ENCODE data around the gene TMCC1. TPM values are rescaled to one million over a fixed set of nuclear protein-coding genes. Genes with fewer than 3 reads are reported as not detected.
"Not testable (repeated sequence)": the region's sequence is repeated elsewhere in the genome, so short reads cannot be mapped to it uniquely, and the experiment has no call there.

TMCC1 gene
- polyA plus RNA-seq, 1 experiment, result 14.4 TPM

GRCh38 chr3:129913618-129914017 is 20.1 kb upstream of the TMCC1 start:
- no peak overlapping the region for H3K4me3 ChIP-seq (ENCODE audit: low read depth, low read length)
- POLR2A ChIA-PET, result no interaction called here

GRCh38 chr3:129911261-129911861 is 17.9 kb upstream of the TMCC1 start:
- POLR2A ChIA-PET, result no interaction called here
- TF ChIP-seq CTCF (IDR thresholded peaks at IDR 0.05; ENCODE audit: insufficient read depth, low read depth, low read length), result no peak

More at GRCh38 chr3:129913618-129914017, 20.1 kb upstream of the TMCC1 start:
- no peak for TF ChIP-seq CTCF (IDR thresholded peaks at IDR 0.05; ENCODE audit: insufficient read depth, low read depth, low read length)
- no peaks in the 10 kb centered on the region for H3K27me3 ChIP-seq (ENCODE audit: control insufficient read depth, insufficient read depth, low read length)
- H3K36me3 ChIP-seq (ENCODE audit: control insufficient read depth, insufficient read depth, low read length), result no peaks in the 10 kb centered on the region
- CTCF ChIA-PET, result no interaction called here
- no peak for DNase-seq (ENCODE audit: low read depth)

GRCh38 chr3:129909235-129909634 is 15.7 kb upstream of the TMCC1 start:
- H3K4me3 ChIP-seq (ENCODE audit: low read depth, low read length); H3K36me3 ChIP-seq (ENCODE audit: control insufficient read depth, insufficient read depth, low read length); H3K27me3 ChIP-seq (ENCODE audit: control insufficient read depth, insufficient read depth, low read length); DNase-seq (ENCODE audit: low read depth); POLR2A ChIA-PET: not testable (repeated sequence)
- CTCF ChIA-PET, result interaction anchor here (1.0 to 1.6 kb wide), 3 partner anchors 10 to 28 kb away, joined by 3 to 4 read pairs (median 3); no protein-coding TSS in a partner anchor

More at GRCh38 chr3:129911261-129911861, 17.9 kb upstream of the TMCC1 start:
- Histone ChIP-seq H3K36me3 (ENCODE audit: control insufficient read depth, insufficient read depth, low read length) (no peaks in the 10 kb centered on the region), H3K27me3 (ENCODE audit: control insufficient read depth, insufficient read depth, low read length) (no peaks in the 10 kb centered on the region), H3K4me3 (ENCODE audit: low read depth, low read length) (no peak overlapping the region)
- CTCF ChIA-PET, result interaction anchor here (1.2 to 1.5 kb wide), 3 partner anchors 16 to 23 kb away, joined by 4 to 5 read pairs (median 4); partner anchors contain the start of gene TMCC1
- no peak for DNase-seq (ENCODE audit: low read depth)

GRCh38 chr3:129908417-129908816 is 14.9 kb upstream of the TMCC1 start:
- TF ChIP-seq CTCF (IDR thresholded peaks at IDR 0.05; ENCODE audit: insufficient read depth, low read depth, low read length), result no peak
- Histone ChIP-seq H3K4me3 (ENCODE audit: low read depth, low read length) (no peak overlapping the region), H3K36me3 (ENCODE audit: control insufficient read depth, insufficient read depth, low read length) (no peaks in the 10 kb centered on the region), H3K27me3 (ENCODE audit: control insufficient read depth, insufficient read depth, low read length) (no peaks in the 10 kb centered on the region)
- POLR2A ChIA-PET, result no interaction called here
- no peak for DNase-seq (ENCODE audit: low read depth)
- CTCF ChIA-PET, result interaction anchor here (0.6 to 1.6 kb wide), 4 partner anchors 9 to 14 kb away, joined by 3 to 4 read pairs (median 3); no protein-coding TSS in a partner anchor

GRCh38 chr3:129901272-129901671 is 7.8 kb upstream of the TMCC1 start:
- H3K36me3 ChIP-seq (ENCODE audit: control insufficient read depth, insufficient read depth, low read length); H3K27me3 ChIP-seq (ENCODE audit: control insufficient read depth, insufficient read depth, low read length); POLR2A ChIA-PET; CTCF ChIA-PET; H3K4me3 ChIP-seq (ENCODE audit: low read depth, low read length); DNase-seq (ENCODE audit: low read depth): not testable (repeated sequence)

- TF ChIP-seq CTCF (IDR thresholded peaks at IDR 0.05; ENCODE audit: insufficient read depth, low read depth, low read length), result no peak
- Histone ChIP-seq H3K36me3 (ENCODE audit: control insufficient read depth, insufficient read depth, low read length) (no peaks in the 10 kb centered on the region), H3K4me3 (ENCODE audit: low read depth, low read length) (no peak overlapping the region), H3K27me3 (ENCODE audit: control insufficient read depth, insufficient read depth, low read length) (no peaks in the 10 kb centered on the region)
- no peak for DNase-seq (ENCODE audit: low read depth)
- POLR2A ChIA-PET, result no interaction called here
- CTCF ChIA-PET, result interaction anchor here (0.6 kb wide), 2 partner anchors 18 to 145 kb away, joined by 3 read pairs; no protein-coding TSS in a partner anchor
Observed at GRCh38 chr3:129897026-129897425, 3.5 kb upstream of the TMCC1 start.
